Activated T-cell treated with anti-CD3 and anti-CD28 coated beads, Interleukin-2, amount 50 U/mL, for 24 hours (primary cell): ENCODE results near the gene C12orf54.
"Not testable (repeated sequence)": the region's sequence is repeated elsewhere in the genome, so short reads cannot be mapped to it uniquely, and the experiment has no call there.

Experiments used
- DNase-seq: peaks from one replicate; pipeline ENCODE4 v3.0.0-alpha.2; 2020
- H3K27ac Mint-ChIP-seq: 2 replicates; pipeline ENCODE4 v1.8.0; 2020; ENCODE audit warnings: mild to moderate bottlenecking, mixed read lengths
- H3K27me3 Mint-ChIP-seq: 2 replicates; pipeline ENCODE4 v1.8.0; 2020; ENCODE audit warnings: mixed read lengths
- H3K36me3 Mint-ChIP-seq: 2 replicates; pipeline ENCODE4 v1.8.0; 2020; ENCODE audit warnings: low read depth, mixed read lengths
- H3K4me1 Mint-ChIP-seq: 2 replicates; pipeline ENCODE4 v1.8.0; 2020; ENCODE audit warnings: low read depth, mixed read lengths
- H3K4me3 Mint-ChIP-seq: 2 replicates; pipeline ENCODE4 v1.8.0; 2020; ENCODE audit warnings: mild to moderate bottlenecking, moderate library complexity, mixed read lengths
- H3K9me3 Mint-ChIP-seq: 2 replicates; pipeline ENCODE4 v1.8.0; 2020; ENCODE audit warnings: mixed read lengths

Gene C12orf54

DNA sequence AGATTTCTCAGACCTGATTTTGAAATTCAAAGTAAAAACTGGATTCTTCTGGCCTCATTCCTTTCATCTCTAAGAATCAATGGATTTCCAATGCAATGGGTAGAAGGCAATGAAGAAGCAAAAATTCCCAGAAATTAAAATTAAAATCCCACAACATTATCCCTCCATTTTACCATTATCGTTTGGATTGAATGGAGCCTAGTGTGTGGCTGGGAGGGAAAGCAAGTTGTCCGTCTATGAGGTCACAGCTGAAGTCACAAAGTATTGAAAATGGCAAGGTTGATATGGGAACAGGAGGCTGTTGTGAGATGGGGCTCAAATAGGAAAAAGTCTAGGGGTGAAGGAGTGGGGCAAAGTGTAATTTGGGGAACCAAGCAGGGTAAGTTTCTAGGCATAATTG lies at the start of gene C12orf54:
C12orf54 (plus strand) TSS at position 301 of the 400 bp plus-strand sequence. CDS start 799 bp downstream, outside the sequence.
- Mint-ChIP-seq H3K4me1 (no peaks in the 10 kb centered on the region), H3K9me3 (peaks cover 3% of the 10 kb centered on the region), H3K36me3 (no peaks in the 10 kb centered on the region), H3K27me3 (peaks cover 6% of the 10 kb centered on the region), H3K4me3 (no peak within 1 kb of the TSS), H3K27ac (no peak within 1 kb of the TSS)
- DNase-seq, result no peak

DNA sequence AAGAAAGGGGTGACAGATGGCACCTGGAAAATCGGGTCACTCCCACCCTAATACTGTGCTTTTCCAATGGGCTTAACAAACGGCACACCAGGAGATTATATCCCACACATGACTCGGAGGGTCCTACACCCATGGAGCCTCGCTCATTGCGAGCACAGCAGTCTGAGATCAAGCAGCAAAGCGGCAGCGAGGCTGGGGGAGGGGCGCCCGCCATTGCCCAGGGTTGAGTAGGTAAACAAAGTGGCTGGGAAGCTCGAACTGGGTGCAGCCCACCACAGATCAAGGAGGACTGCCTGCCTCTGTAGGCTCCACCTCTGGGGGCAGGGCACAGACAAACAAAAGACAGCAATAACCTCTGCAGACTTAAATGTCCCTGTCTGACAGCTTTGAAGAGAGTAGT lies 48.3 kb upstream of the C12orf54 start:
- H3K27me3 Mint-ChIP-seq, result peaks cover 13% of the 10 kb centered on the region
- H3K9me3 Mint-ChIP-seq, H3K4me1 Mint-ChIP-seq, DNase-seq, H3K4me3 Mint-ChIP-seq, H3K36me3 Mint-ChIP-seq, H3K27ac Mint-ChIP-seq: not testable (repeated sequence)

DNA sequence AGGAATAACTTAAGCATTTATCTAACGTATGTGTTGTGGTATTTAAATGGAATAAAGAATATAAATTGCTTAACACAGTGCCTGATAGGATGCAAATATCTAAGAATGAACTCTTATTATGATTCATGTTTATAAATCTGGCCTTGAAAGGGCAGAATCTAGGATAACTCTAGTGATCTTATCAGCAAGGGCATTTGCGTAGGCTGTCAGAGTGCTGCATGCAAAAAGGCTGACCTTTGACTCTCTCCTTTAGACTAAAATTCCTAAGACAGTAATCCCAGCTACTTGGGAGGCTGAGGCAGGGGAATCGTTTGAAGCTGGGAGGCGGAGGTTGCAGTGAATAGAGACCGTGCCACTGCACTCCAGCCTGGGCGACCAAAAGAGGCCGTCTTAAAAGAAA lies 41.2 kb upstream of the C12orf54 start:
- Mint-ChIP-seq H3K27ac (no peak overlapping the region), H3K4me1 (peaks cover 6% of the 10 kb centered on the region), H3K27me3 (no peaks in the 10 kb centered on the region), H3K36me3 (no peaks in the 10 kb centered on the region), H3K9me3 (no peaks in the 10 kb centered on the region), H3K4me3 (no peak overlapping the region)
- DNase-seq, result no peak

DNA sequence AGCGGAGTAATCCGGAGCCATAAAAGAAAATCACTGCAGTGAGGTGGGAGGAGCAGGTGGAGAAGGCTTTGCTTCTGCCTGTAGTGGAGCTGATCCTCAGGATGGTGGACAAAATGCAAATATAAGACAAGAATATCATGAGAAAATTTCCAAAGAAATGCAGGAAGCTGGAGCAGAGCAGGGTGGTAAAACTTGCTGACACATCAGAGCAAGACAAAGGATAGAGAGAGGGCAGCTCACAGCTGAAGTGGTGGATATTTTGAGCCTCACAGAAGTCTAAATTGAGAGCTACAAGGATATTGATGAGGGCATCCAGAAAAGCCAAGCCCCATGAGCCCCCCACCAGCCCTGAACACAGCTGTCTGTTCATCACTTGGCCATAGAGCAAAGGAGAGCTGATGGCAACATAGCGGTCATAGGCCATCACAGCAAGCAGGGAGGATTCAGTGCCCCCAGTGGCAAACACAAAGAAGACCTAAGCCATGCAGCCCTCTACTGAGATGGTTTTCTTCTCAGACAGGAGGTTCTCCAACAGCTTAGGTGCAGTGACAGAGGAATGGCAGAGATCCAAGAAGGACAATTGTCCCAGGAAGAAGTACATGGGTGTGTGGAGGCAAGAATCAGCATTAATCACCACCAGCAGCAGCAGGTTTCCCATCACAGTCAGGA lies 40.0 kb upstream of the C12orf54 start:
- peaks cover 11% of the 10 kb centered on the region for H3K4me1 Mint-ChIP-seq
- DNase-seq, result no peak
- no peak overlapping the region for H3K4me3 Mint-ChIP-seq
- no peak overlapping the region for H3K27ac Mint-ChIP-seq
- H3K27me3 Mint-ChIP-seq, result no peaks in the 10 kb centered on the region
- H3K9me3 Mint-ChIP-seq, result no peaks in the 10 kb centered on the region
- no peaks in the 10 kb centered on the region for H3K36me3 Mint-ChIP-seq

DNA sequence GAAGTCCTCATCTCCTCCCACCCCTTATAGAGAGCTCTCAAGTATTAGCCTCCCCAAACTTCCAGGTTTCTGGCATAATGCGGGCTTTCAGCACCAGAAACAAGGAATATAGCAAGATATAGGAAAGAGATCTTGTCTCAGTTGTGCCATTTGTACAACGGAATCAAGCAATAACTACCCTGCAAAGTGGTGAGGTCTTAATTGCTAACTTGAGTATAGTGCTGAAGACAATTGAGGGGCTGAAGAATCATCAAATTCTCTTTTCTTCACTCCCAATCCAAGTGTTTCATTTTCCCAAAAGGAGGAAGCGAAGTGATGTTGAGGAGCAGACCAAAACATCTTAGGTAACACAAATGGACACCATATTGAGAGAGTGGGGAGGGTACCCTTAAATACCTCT lies 36.8 kb upstream of the C12orf54 start:
- Mint-ChIP-seq H3K4me1 (peaks cover 11% of the 10 kb centered on the region), H3K36me3 (no peaks in the 10 kb centered on the region), H3K9me3 (peaks cover 8% of the 10 kb centered on the region), H3K27me3 (no peaks in the 10 kb centered on the region), H3K27ac (no peak overlapping the region), H3K4me3 (no peak overlapping the region)
- no peak for DNase-seq

DNA sequence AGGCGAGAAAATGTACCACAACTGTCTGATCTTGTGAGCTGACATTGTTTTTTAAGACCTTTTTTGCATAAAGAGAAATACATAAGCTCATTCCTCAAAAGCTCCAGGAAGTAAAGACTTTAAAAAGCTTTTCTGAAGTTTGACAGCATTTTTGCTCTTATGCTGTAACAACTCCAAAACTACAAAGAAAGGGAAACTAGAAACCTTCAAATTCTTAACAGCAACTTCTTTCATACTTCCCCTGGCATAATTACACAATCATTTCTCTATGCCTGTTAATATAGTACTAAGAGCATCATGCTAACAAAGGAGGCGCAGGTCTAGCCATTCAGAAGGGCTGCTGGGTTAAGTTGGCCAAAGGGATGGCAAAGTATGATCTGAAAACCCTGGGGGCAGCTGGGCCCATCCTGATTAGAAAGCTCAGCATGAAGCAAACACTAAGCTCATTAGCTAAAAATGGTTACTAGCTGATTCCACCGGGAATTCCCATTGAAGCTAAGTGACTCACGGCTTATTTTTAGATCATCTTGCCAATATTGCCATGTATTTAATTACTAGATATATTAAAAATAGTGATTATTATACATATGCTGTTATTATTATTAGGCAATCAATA lies 36.0 kb upstream of the C12orf54 start:
- Mint-ChIP-seq H3K27ac (no peak overlapping the region), H3K9me3 (peaks cover 8% of the 10 kb centered on the region), H3K4me1 (peaks cover 11% of the 10 kb centered on the region), H3K36me3 (no peaks in the 10 kb centered on the region), H3K27me3 (no peaks in the 10 kb centered on the region), H3K4me3 (no peak overlapping the region)
- DNase-seq, result no peak

DNA sequence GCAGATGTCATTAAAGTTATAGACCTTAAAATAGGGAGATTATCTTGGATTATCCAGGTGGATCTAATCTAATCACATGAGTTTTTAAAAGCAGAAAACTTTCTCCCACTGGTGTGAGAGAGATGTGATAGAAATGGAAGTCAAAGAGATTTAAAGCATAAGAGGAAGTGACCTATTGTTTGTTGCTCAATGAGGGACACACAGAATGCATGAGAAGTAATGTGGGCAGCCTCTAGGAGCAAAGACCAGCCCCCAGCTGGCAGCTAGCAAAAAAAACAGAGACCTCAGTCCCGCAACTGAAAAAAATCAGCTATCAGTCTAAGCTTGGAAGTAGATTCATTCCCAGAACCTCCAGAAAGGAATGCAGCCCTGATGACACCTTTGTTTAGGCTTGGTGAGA lies 34.5 kb upstream of the C12orf54 start:
- no peaks in the 10 kb centered on the region for H3K27me3 Mint-ChIP-seq
- no peak overlapping the region for H3K4me3 Mint-ChIP-seq
- H3K36me3 Mint-ChIP-seq, result no peaks in the 10 kb centered on the region
- peaks cover 11% of the 10 kb centered on the region for H3K4me1 Mint-ChIP-seq
- DNase-seq, result no peak
- no peak overlapping the region for H3K27ac Mint-ChIP-seq
- peaks cover 8% of the 10 kb centered on the region for H3K9me3 Mint-ChIP-seq

DNA sequence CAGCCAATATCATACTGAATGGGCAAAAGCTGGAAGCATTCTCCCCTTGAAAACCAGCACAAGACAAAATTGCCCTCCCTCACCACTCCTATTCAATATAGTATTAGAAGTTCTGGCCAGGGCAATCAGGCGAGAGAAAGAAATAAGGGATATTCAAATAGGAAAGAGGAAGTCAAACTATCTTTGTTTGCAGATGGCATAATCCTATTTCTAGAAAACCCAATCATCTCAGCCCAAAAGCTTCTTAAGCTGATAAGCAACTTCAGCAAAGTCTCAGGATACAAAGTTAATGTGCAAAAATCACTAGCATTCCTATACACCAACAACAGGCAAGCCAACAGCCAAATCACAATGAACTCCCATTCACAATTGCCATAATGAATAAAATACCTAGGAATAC lies 30.9 kb upstream of the C12orf54 start:
- Mint-ChIP-seq H3K27ac (no peak overlapping the region), H3K27me3 (no peaks in the 10 kb centered on the region), H3K4me3 (no peak overlapping the region), H3K36me3 (no peaks in the 10 kb centered on the region), H3K9me3 (peaks cover 8% of the 10 kb centered on the region), H3K4me1 (peaks cover 2% of the 10 kb centered on the region)
- no peak for DNase-seq

DNA sequence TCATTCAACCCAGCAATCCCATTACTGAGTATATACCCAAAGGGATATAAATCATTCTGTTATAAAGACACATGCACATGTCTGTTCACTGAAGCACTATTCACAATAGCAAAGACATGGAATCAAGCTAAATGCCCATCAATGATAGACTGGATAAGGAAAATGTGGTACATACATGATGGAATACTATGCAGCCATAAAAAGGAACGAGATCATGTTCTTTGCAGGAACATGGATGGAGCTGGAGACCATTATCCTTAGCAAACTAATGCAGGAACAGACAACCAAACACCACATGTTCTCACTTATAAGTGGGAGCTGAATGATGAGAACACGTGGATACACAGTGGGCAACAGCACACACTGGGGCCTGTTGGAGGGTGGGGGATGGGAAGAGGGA lies 29.3 kb upstream of the C12orf54 start:
- H3K27me3 Mint-ChIP-seq, H3K36me3 Mint-ChIP-seq, DNase-seq, H3K27ac Mint-ChIP-seq, H3K4me3 Mint-ChIP-seq, H3K9me3 Mint-ChIP-seq, H3K4me1 Mint-ChIP-seq: not testable (repeated sequence)

DNA sequence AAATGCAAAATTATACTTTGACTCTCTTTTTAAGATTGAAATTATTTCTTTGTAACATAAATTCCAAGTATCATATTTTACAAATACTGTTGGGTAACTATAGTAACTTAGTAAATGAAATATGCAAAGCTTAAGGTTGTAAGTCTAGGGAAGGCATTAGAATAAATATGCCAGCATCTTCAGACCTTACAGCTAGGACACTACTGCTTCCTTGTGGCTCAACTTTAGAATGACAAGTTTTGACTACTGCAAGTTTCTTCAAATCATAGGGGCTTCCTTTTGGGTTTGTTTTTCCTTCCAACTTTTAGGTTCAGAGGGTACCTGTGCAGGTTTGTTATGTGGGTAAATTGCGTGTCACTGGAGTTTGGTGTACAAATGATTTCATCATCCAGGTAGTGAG lies 27.6 kb upstream of the C12orf54 start:
- no peaks in the 10 kb centered on the region for H3K4me1 Mint-ChIP-seq
- H3K4me3 Mint-ChIP-seq, result no peak overlapping the region
- H3K9me3 Mint-ChIP-seq, result peaks cover 5% of the 10 kb centered on the region
- DNase-seq, result no peak
- no peaks in the 10 kb centered on the region for H3K36me3 Mint-ChIP-seq
- H3K27me3 Mint-ChIP-seq, result peaks cover 10% of the 10 kb centered on the region
- H3K27ac Mint-ChIP-seq, result no peak overlapping the region

DNA sequence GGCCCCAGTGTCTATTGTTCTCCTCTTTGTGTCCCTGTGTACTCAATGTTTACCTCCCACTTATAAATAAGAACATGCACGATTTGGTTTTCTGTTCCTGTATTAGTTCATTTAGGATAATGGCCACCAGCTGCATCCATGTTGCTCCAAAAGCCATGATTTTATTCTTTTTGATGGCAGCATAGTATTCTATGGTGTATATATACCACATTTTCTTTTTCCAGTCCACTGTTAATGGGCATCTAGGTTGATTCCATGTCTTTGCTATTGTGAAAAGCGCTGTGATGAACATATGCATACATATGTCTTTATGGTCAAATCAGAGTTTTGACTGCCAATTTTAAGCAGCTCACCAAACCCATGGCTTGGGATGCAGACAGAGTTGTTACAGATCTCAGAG lies 27.2 kb upstream of the C12orf54 start:
- DNase-seq, result no peak
- peaks cover 2% of the 10 kb centered on the region for H3K9me3 Mint-ChIP-seq
- no peak overlapping the region for H3K27ac Mint-ChIP-seq
- H3K4me3 Mint-ChIP-seq, result no peak overlapping the region
- H3K4me1 Mint-ChIP-seq, result no peaks in the 10 kb centered on the region
- H3K36me3 Mint-ChIP-seq, result no peaks in the 10 kb centered on the region
- peaks cover 10% of the 10 kb centered on the region for H3K27me3 Mint-ChIP-seq

DNA sequence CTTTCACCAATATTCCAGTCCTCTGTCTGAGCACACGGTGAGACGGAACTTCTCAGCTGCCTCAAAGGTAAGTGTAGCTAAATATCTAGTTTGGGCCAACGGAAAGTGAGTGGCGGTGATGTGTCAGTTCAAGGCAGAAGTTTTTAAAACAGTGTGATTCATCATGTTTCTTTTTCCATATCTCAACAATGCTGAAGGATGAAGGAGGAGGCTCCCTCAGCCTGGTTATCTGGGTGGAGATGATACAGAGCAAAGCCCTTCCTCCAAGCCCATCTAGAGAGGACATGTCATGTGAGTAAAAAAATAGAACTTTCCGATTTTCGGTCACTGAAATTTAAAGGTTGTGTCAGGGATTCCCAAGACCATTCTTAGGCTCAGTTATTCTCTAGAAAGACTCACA lies 23.0 kb upstream of the C12orf54 start:
- H3K36me3 Mint-ChIP-seq, result no peaks in the 10 kb centered on the region
- H3K27me3 Mint-ChIP-seq, result peaks cover 16% of the 10 kb centered on the region
- H3K4me3 Mint-ChIP-seq, result no peak overlapping the region
- DNase-seq, result no peak
- no peaks in the 10 kb centered on the region for H3K4me1 Mint-ChIP-seq
- no peak overlapping the region for H3K27ac Mint-ChIP-seq
- H3K9me3 Mint-ChIP-seq, result no peaks in the 10 kb centered on the region

DNA sequence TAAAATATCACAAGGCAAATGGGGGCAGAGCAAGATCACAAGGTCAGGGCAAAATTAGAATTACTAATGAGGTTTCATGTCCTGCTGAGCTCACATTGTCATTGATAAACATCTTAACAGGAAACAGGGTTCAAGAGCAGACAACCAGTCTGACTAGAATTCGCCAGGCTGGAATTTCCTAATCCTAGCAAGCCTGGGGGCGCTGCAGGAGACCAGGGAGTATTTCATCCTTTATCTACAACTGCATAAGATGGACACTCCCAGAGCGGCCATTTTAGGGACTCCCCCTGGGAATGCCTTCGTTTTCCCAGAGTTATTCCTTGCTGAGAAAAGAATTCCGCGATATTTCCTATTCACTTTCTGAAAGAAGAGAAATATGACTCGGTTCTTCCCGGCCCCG lies 13.3 kb upstream of the C12orf54 start:
- H3K9me3 Mint-ChIP-seq, result peaks cover 37% of the 10 kb centered on the region
- H3K4me3 Mint-ChIP-seq, H3K36me3 Mint-ChIP-seq, H3K27ac Mint-ChIP-seq, H3K4me1 Mint-ChIP-seq, DNase-seq: not testable (repeated sequence)
- peaks cover 29% of the 10 kb centered on the region for H3K27me3 Mint-ChIP-seq

DNA sequence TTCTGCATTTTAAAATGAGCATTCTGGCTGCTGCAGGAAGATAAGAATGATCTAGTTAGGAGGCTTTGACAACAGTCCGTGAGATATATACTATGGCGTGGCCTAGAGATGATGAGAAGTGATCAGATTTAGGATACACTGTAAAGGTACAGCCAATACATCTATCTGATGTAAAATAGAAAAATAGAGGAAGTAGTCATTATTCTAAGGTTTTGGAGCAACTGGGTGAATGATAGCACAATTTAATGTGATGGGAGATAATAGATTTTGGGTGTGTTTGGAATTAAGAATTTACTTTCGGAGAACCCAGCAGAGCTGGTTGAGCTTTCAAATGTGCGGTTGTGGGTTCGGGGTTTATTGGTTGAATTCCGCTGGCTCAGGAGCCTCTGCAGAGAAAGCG lies 10.0 kb upstream of the C12orf54 start, which contains the start of gene ANP32D:
ANP32D (plus strand) TSS at position 301 of the 400 bp plus-strand sequence. CDS start 106 bp downstream, outside the sequence.
- no peak for DNase-seq
- Mint-ChIP-seq H3K27me3 (peaks cover 44% of the 10 kb centered on the region), H3K4me3 (no peak within 1 kb of the TSS), H3K36me3 (no peaks in the 10 kb centered on the region), H3K9me3 (peaks cover 34% of the 10 kb centered on the region), H3K27ac (no peak within 1 kb of the TSS), H3K4me1 (no peaks in the 10 kb centered on the region)

DNA sequence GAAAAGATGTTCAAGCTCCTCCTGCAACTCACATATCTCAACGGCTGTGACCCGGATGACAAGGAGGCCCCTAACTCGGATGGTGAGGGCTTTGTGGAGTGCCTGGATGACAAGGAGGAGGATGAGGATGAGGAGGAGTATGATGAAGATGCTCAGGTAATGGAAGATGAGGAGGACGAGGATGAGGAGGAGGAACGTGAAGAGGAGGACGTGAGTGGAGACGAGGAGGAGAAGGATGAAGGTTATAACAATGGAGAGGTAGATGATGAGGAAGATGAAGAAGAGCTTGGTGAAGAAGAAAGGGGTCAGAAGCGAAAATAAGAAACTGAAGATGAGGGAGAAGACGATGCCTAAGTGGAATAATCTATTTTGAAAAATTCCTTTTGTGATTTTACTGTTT lies 9.2 kb upstream of the C12orf54 start:
- Mint-ChIP-seq H3K27ac (no peak overlapping the region), H3K27me3 (peaks cover 44% of the 10 kb centered on the region), H3K36me3 (no peaks in the 10 kb centered on the region), H3K9me3 (peaks cover 30% of the 10 kb centered on the region), H3K4me1 (no peaks in the 10 kb centered on the region), H3K4me3 (no peak overlapping the region)
- no peak for DNase-seq
